K562 (cell line): ENCODE results near the gene KLK2. TPM values are rescaled to one million over a fixed set of nuclear protein-coding genes. Genes with fewer than 3 reads are reported as not detected.

Experiments
- ATAC-seq: fragments of 200-7000 bp; cut with Tn5 transposase; 3 replicates; pipeline ENCODE4 v1.9.1; 2020; ENCODE audit warnings: moderate library complexity
- BruUV-seq: library from RNA; stranded (reverse); fragments of 400-500 nt; replicated peaks from 2 replicates; lab custom pipeline; 2021; lab: Mats Ljungman, UMichigan
- CTCF ChIA-PET: fragments of 300-600 bp; formaldehyde crosslinking; extraction: SDS; loops from one replicate; lab custom pipeline; 2021; ENCODE audit warnings: low intra/inter-chr PET ratio; lab: Yijun Ruan, JAX
- POLR2A ChIA-PET: fragments of 300-600, 350-650 bp; sonication (Branson Sonifier 250); formaldehyde crosslinking; extraction: SDS; loops from one replicate; lab custom pipeline; 2021; ENCODE audit warnings: antibody characterized with exemption, inconsistent platforms; lab: Yijun Ruan, JAX
- DNase-seq, 4 experiments: peaks; one replicate each; pipeline versions ENCODE4 v3.0.0 to v3.0.0-alpha.2; 2011 to 2018; ENCODE audit warnings: low spot score in 3 of 4, mixed read lengths in 3 of 4; ENCODE audit errors: extremely low read depth in 1 of 4
- FAIRE-seq: peaks from 2 replicates; lab custom pipeline; 2011; peaks lifted over from hg19 to GRCh38; lab: Jason Lieb, UNC
- H2AFZ ChIP-seq: 2 replicates; pipeline ENCODE4 v1.6.0; 2011; ENCODE audit warnings: low read depth, low read length, control low read depth, inconsistent platforms
- H3K27ac ChIP-seq: fragments of 200-600 bp; 3 replicates; pipeline ENCODE4 v1.8.0; 2011; ENCODE audit warnings: low read depth, mild to moderate bottlenecking, control low read depth, inconsistent platforms, low read length, moderate library complexity, mixed read lengths; ENCODE audit errors: extremely low read depth
- H3K27me3 ChIP-seq, 2 experiments: fragments of 300-600 bp in 1 of 2; 2 replicates in 1 of 2; 3 replicates in 1 of 2; pipeline versions ENCODE4 v1.6.0 to v1.8.0; 2011; ENCODE audit warnings: inconsistent platforms in 2 of 2, low read length in 2 of 2, mild to moderate bottlenecking in 1 of 2, mixed read lengths in 1 of 2, moderate library complexity in 1 of 2; ENCODE audit not compliant: control insufficient read depth in 2 of 2, insufficient read depth in 2 of 2
- H3K36me3 ChIP-seq: fragments of 300-600 bp; 3 replicates; pipeline ENCODE4 v1.8.0; 2011; ENCODE audit warnings: mild to moderate bottlenecking, low read length, inconsistent platforms; ENCODE audit not compliant: control insufficient read depth, insufficient read depth
- H3K4me1 ChIP-seq, 2 experiments: fragments of 200-600 bp in 1 of 2; replicated peaks in 1 of 2; 2 replicates in 1 of 2; 3 replicates in 1 of 2; pipeline versions ENCODE4 v1.5.1 to v1.8.0; 2011; ENCODE audit warnings: inconsistent platforms in 2 of 2, low read length in 2 of 2, mild to moderate bottlenecking in 1 of 2, mixed read lengths in 1 of 2, moderate library complexity in 1 of 2; ENCODE audit not compliant: control insufficient read depth in 2 of 2, insufficient read depth in 2 of 2
- H3K4me2 ChIP-seq: 2 replicates; pipeline ENCODE4 v1.6.1; 2011; ENCODE audit warnings: low read length, control low read depth, inconsistent platforms, mixed read lengths; ENCODE audit not compliant: insufficient read depth
- H3K4me3 ChIP-seq: fragments of 200-600 bp; sonication (generic), shearing (Covaris generic); 2 replicates; pipeline ENCODE4 v1.5.1; 2016; ENCODE audit warnings: control low read depth, inconsistent platforms
- H3K79me2 ChIP-seq: fragments of 200-600 bp; 3 replicates; pipeline ENCODE4 v1.8.0; 2011; ENCODE audit warnings: low read length, inconsistent platforms; ENCODE audit not compliant: control insufficient read depth, insufficient read depth
- H3K9ac ChIP-seq, 2 experiments: 2 replicates each; pipeline versions ENCODE4 v1.6.0 to v1.6.1; 2011; ENCODE audit warnings: low read depth in 2 of 2, low read length in 2 of 2, control low read depth in 1 of 2, inconsistent platforms in 1 of 2, mild to moderate bottlenecking in 1 of 2, mixed read lengths in 1 of 2; ENCODE audit not compliant: insufficient read depth in 1 of 2
- H3K9me1 ChIP-seq: one replicate; pipeline ENCODE4 v1.6.0; 2011; ENCODE audit warnings: inconsistent platforms, mild to moderate bottlenecking, low read length, moderate library complexity; ENCODE audit not compliant: control insufficient read depth, insufficient read depth
- H3K9me3 ChIP-seq: replicated peaks from 2 replicates; pipeline ENCODE4 v1.5.1; 2011; ENCODE audit warnings: low read depth, low read length, inconsistent platforms; ENCODE audit not compliant: control insufficient read depth, insufficient read depth
- H4K20me1 ChIP-seq: replicated peaks from 2 replicates; pipeline ENCODE4 v1.6.1; 2011; ENCODE audit warnings: low read length, inconsistent platforms, mixed read lengths; ENCODE audit not compliant: control insufficient read depth, insufficient read depth
- HMG20A ChIP-seq: fragments of 450-650 bp; formaldehyde crosslinking; conservative IDR thresholded peaks from 2 replicates; pipeline ENCODE4 v1.4.0; 2020; ENCODE audit warnings: mild to moderate bottlenecking, mixed read lengths
- KDM1A ChIP-seq, 2 experiments: fragments of 450-650 bp; IDR thresholded peaks; 2 replicates each; pipeline ENCODE4 v1.6.1; 2016; ENCODE audit warnings: mild to moderate bottlenecking in 2 of 2
- RB1 ChIP-seq: fragments of 450-650 bp; IDR thresholded peaks from 2 replicates; pipeline ENCODE4 v1.6.1; 2017; ENCODE audit warnings: low read depth, mild to moderate bottlenecking
- STAT5A ChIP-seq: IDR thresholded peaks from 2 replicates; pipeline ENCODE4 v1.6.1; 2012; ENCODE audit warnings: low read length, inconsistent platforms, borderline replicate concordance
- ZNF408 ChIP-seq: fragments of 250-450 bp; sonication (Bioruptor Pico); IDR thresholded peaks from 2 replicates; pipeline ENCODE4 v1.4.0; 2020; ENCODE audit warnings: low read depth, mild to moderate bottlenecking, moderate library complexity
- ZNF77 ChIP-seq: fragments of 250-450 bp; sonication (Bioruptor Pico); IDR thresholded peaks from 2 replicates; pipeline ENCODE4 v1.5.0; 2020
- WGBS: fragments of 100-300 bp; shearing (Covaris generic); methylation state at CpG from one replicate; pipeline ENCODE4 v1.1.6; 2016; ENCODE audit warnings: low coverage, mixed read lengths; ENCODE audit not compliant: insufficient coverage; ENCODE audit errors: missing lambda C conversion rate; 5-methylcytosine and 5-hydroxymethylcytosine counted together
- in situ Hi-C: fragments of 300-500 bp; cut with MboI; formaldehyde crosslinking; loops from 4 replicates; pipeline ENCODE4 v1.15.0; 2018; ENCODE audit warnings: inconsistent platforms, mixed read lengths
- intact Hi-C: fragments of 100-400 bp; cut with micrococcal nuclease; formaldehyde crosslinking; loops from 2 replicates; pipeline ENCODE4 v1.14.2; 2022
- polyA plus RNA-seq, 8 experiments: library from polyadenylated mRNA; depleted of rRNA in 4 of 8; stranded (reverse) in 5 of 8; unstranded in 3 of 8; fragments of >200 nt; fragmentation: Nextera tagmentation in 2 of 8; fragmentation: Illumina TruSeq in 1 of 8; extraction: Ambion mirVana in 2 of 8; extraction: Trizol in 1 of 8; gene quantifications; 2 replicates each; pipeline versions ENCODE4 v1.2.1 to v1.2.3, GENCODE V29; 2011 to 2014; ENCODE audit warnings: inconsistent platforms in 1 of 8, missing spikeins in 1 of 8
- total RNA-seq, 7 experiments: library from RNA; depleted of rRNA in 6 of 7; stranded (reverse); fragments of >200 nt in 6 of 7; fragmentation: Illumina TruSeq in 2 of 7; extraction: Trizol in 2 of 7; gene quantifications; 2 replicates each; pipeline versions ENCODE4 v1.2.1 to v1.2.3, GENCODE V29; 2011 to 2021; ENCODE audit warnings: low replicate concordance in 1 of 7
- TF ChIP-seq, protein P1 (sequence below), 2 experiments: fragments of 450-650 bp in 1 of 2; sonication (generic) in 1 of 2; formaldehyde crosslinking in 1 of 2; IDR thresholded peaks; 2 replicates each; pipeline versions ENCODE4 v1.7.1 to v1.9.0; 2016 to 2022; ENCODE audit warnings: inconsistent platforms in 1 of 2, mild to moderate bottlenecking in 1 of 2, missing genetic modification reagents in 1 of 2

The KLK2 gene
- total and polyA plus RNA-seq, 9 of the 15 experiments (the other 6 are each of a cell fraction or from before 2014, with no cell fraction given): 0.11 to 0.47 (median 0.23) TPM; not detected in 1

GRCh38 chr19:50858886-50859285 lies 14.4 kb upstream of the KLK2 start:
- TF ChIP-seq ZNF408 (CRISPR knock-in tag): no peak
- no peak for TF ChIP-seq RB1
- TF ChIP-seq STAT5A: no peak
- TF ChIP-seq KDM1A (IDR thresholded peaks at IDR 0.05): no peak
- no peak for TF ChIP-seq ZNF77
- TF ChIP-seq, protein P1, sequence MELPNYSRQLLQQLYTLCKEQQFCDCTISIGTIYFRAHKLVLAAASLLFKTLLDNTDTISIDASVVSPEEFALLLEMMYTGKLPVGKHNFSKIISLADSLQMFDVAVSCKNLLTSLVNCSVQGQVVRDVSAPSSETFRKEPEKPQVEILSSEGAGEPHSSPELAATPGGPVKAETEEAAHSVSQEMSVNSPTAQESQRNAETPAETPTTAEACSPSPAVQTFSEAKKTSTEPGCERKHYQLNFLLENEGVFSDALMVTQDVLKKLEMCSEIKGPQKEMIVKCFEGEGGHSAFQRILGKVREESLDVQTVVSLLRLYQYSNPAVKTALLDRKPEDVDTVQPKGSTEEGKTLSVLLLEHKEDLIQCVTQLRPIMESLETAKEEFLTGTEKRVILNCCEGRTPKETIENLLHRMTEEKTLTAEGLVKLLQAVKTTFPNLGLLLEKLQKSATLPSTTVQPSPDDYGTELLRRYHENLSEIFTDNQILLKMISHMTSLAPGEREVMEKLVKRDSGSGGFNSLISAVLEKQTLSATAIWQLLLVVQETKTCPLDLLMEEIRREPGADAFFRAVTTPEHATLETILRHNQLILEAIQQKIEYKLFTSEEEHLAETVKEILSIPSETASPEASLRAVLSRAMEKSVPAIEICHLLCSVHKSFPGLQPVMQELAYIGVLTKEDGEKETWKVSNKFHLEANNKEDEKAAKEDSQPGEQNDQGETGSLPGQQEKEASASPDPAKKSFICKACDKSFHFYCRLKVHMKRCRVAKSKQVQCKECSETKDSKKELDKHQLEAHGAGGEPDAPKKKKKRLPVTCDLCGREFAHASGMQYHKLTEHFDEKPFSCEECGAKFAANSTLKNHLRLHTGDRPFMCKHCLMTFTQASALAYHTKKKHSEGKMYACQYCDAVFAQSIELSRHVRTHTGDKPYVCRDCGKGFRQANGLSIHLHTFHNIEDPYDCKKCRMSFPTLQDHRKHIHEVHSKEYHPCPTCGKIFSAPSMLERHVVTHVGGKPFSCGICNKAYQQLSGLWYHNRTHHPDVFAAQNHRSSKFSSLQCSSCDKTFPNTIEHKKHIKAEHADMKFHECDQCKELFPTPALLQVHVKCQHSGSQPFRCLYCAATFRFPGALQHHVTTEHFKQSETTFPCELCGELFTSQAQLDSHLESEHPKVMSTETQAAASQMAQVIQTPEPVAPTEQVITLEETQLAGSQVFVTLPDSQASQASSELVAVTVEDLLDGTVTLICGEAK (IDR thresholded peaks at IDR 0.05): no peak
- TF ChIP-seq, protein P1 (CRISPR knock-in tag; IDR thresholded peaks at IDR 0.05): no peak
- no peak for TF ChIP-seq HMG20A
- Histone ChIP-seq H3K36me3 (no peaks in the 10 kb centered on the region), H3K4me2 (no peak overlapping the region), H3K9me3 (no peaks in the 10 kb centered on the region), H3K27ac (no peak overlapping the region), H2AFZ (no peak overlapping the region), H3K9me1 (no peaks in the 10 kb centered on the region), H3K79me2 (no peaks in the 10 kb centered on the region), H3K4me1 (peaks cover 0 to 4% of the 10 kb centered on the region in 2 experiments; a peak in 2 of 5 replicates), H3K4me3 (no peak overlapping the region), H3K27me3 (peaks cover 18 to 68% of the 10 kb centered on the region in 2 experiments; a peak in 4 of 5 replicates), H4K20me1 (0 out of 2 replicates have a peak, but pooled peaks cover 3% of the 10 kb centered on the region), H3K9ac (peak overlapping the region in 1 of 2 experiments; percentile 68; a peak in 2 of 4 replicates)
- intact Hi-C loops: no loop called here
- CTCF ChIA-PET: no interaction called here
- in situ Hi-C loops: no loop called here
- FAIRE-seq: no peak
- WGBS: 0% methylated on average over 1 of the region's 7 CpGs
- no peak; the same call in 2 of the 3 replicates for ATAC-seq
- peak in 1 of 4 experiments; percentile 21 for DNase-seq
- BruUV-seq: no TSS peak
- POLR2A ChIA-PET: interaction anchor here (0.6 kb wide), 1 partner anchor 13 kb away, joined by 3 read pairs; no protein-coding TSS in a partner anchor
